ENCODE measurements around the gene APOBEC3H.

DNA sequence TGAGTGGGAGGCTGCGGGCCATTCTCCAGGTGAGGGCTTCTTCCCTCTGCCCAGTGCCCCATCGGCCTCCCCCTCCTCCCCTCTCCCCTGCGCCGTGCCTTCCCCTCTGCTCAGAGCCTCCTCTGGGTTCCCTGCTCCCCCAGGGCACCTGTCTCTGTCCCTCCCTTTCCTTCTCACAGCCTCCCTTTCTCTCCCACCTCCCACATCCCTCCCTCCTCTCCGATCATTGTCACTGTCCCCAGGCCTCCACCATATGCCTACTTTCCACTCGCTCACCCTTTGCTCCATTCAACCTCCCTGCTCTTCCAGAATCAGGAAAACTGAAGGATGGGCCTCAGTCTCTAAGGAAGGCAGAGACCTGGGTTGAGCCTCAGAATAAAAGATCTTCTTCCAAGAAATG is 9.9 kb upstream of the APOBEC3H start:
- TF ChIP-seq, protein P1, sequence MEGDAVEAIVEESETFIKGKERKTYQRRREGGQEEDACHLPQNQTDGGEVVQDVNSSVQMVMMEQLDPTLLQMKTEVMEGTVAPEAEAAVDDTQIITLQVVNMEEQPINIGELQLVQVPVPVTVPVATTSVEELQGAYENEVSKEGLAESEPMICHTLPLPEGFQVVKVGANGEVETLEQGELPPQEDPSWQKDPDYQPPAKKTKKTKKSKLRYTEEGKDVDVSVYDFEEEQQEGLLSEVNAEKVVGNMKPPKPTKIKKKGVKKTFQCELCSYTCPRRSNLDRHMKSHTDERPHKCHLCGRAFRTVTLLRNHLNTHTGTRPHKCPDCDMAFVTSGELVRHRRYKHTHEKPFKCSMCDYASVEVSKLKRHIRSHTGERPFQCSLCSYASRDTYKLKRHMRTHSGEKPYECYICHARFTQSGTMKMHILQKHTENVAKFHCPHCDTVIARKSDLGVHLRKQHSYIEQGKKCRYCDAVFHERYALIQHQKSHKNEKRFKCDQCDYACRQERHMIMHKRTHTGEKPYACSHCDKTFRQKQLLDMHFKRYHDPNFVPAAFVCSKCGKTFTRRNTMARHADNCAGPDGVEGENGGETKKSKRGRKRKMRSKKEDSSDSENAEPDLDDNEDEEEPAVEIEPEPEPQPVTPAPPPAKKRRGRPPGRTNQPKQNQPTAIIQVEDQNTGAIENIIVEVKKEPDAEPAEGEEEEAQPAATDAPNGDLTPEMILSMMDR (IDR thresholded peaks at IDR 0.05) = no peak
- TF ChIP-seq POLR2AphosphoS5 (IDR thresholded peaks at IDR 0.05) = no peak
- TF ChIP-seq POLR2A (IDR thresholded peaks at IDR 0.05; ENCODE audit: low read depth) = no peak

Measured in esophagus muscularis mucosa (tissue), 3 donors.